Stimulated activated CD8-positive, alpha-beta memory T cell treated with anti-CD3 and anti-CD28 coated beads, Interleukin-7, amount 100 ng/mL, for 4 hours (primary cell): ENCODE measurements around the gene IQCE.

ENCODE experiments used
- DNase-seq, 2 donors: peaks; one replicate each; pipeline ENCODE4 v3.0.0-alpha.2; 2020; ENCODE audit warnings: low read depth in 2 of 2

The IQCE gene

GRCh38 chr7:2633538-2634266 lies 74.9 kb downstream of the IQCE start:
- peak in 1 of 2 donors; percentile 40 for DNase-seq

- DNase-seq, result no peak
Observed at GRCh38 chr7:2634267-2635145, 75.7 kb downstream of the IQCE start.

GRCh38 chr7:2635148-2635668 lies 76.4 kb downstream of the IQCE start:
- no peak for DNase-seq

GRCh38 chr7:2635810-2636701 lies 77.3 kb downstream of the IQCE start:
- no peak for DNase-seq

GRCh38 chr7:2637066-2637471 lies 78.3 kb downstream of the IQCE start:
- no peak for DNase-seq

GRCh38 chr7:2637505-2638223 lies 78.9 kb downstream of the IQCE start:
- no peak for DNase-seq

GRCh38 chr7:2638224-2638991 lies 79.6 kb downstream of the IQCE start:
- no peak for DNase-seq

GRCh38 chr7:2639181-2639681 lies 80.5 kb downstream of the IQCE start:
- DNase-seq, result no peak

GRCh38 chr7:2639695-2640481 lies 81.1 kb downstream of the IQCE start:
- no peak for DNase-seq

- DNase-seq, result no peak
Observed at GRCh38 chr7:2640482-2640830, 81.7 kb downstream of the IQCE start.

- DNase-seq, result no peak
Observed at GRCh38 chr7:2640846-2641316, 82.1 kb downstream of the IQCE start.

- no peak for DNase-seq
Observed at GRCh38 chr7:2641406-2642393, 82.9 kb downstream of the IQCE start.

GRCh38 chr7:2643386-2644219 lies 84.8 kb downstream of the IQCE start:
- DNase-seq, result no peak

GRCh38 chr7:2644220-2644561 lies 85.4 kb downstream of the IQCE start:
- DNase-seq, result no peak

- no peak for DNase-seq
Observed at GRCh38 chr7:2644562-2645273, 85.9 kb downstream of the IQCE start.

- no peak for DNase-seq
Observed at GRCh38 chr7:2645274-2645868, 86.6 kb downstream of the IQCE start.
